ENCODE measurements around the gene SETD5.

Gene SETD5

DNA sequence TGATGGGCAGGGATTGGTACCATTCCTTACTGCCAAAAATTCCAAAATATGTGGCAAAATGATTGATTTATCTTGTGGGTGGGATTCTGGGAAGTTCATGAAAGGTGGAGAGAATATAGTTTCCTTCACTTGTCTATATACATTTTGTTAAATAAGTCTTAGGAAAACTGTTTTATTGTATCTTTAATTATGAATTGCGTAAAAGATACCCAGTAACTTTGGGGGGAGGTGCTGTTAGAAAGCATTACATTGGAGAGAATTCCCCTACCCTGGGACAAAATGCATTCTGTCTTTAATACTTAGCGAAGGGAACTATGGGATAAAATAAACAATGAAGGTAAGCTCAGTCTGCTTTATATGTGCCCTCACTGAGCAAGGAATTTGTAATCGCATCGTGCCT, 4.6 kb downstream of the SETD5 start (continued):
- TF ChIP-seq, protein P1, sequence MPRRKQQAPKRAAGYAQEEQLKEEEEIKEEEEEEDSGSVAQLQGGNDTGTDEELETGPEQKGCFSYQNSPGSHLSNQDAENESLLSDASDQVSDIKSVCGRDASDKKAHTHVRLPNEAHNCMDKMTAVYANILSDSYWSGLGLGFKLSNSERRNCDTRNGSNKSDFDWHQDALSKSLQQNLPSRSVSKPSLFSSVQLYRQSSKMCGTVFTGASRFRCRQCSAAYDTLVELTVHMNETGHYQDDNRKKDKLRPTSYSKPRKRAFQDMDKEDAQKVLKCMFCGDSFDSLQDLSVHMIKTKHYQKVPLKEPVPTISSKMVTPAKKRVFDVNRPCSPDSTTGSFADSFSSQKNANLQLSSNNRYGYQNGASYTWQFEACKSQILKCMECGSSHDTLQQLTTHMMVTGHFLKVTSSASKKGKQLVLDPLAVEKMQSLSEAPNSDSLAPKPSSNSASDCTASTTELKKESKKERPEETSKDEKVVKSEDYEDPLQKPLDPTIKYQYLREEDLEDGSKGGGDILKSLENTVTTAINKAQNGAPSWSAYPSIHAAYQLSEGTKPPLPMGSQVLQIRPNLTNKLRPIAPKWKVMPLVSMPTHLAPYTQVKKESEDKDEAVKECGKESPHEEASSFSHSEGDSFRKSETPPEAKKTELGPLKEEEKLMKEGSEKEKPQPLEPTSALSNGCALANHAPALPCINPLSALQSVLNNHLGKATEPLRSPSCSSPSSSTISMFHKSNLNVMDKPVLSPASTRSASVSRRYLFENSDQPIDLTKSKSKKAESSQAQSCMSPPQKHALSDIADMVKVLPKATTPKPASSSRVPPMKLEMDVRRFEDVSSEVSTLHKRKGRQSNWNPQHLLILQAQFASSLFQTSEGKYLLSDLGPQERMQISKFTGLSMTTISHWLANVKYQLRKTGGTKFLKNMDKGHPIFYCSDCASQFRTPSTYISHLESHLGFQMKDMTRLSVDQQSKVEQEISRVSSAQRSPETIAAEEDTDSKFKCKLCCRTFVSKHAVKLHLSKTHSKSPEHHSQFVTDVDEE (CRISPR knock-in tag; IDR thresholded peaks at IDR 0.05) = no peak
- TF ChIP-seq, protein P2, sequence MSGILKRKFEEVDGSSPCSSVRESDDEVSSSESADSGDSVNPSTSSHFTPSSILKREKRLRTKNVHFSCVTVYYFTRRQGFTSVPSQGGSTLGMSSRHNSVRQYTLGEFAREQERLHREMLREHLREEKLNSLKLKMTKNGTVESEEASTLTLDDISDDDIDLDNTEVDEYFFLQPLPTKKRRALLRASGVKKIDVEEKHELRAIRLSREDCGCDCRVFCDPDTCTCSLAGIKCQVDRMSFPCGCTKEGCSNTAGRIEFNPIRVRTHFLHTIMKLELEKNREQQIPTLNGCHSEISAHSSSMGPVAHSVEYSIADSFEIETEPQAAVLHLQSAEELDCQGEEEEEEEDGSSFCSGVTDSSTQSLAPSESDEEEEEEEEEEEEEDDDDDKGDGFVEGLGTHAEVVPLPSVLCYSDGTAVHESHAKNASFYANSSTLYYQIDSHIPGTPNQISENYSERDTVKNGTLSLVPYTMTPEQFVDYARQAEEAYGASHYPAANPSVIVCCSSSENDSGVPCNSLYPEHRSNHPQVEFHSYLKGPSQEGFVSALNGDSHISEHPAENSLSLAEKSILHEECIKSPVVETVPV (CRISPR knock-in tag; IDR thresholded peaks at IDR 0.05) = no peak
- TF ChIP-seq ZFP3 (CRISPR knock-in tag; IDR thresholded peaks at IDR 0.05) (no peak), ARNTL (CRISPR knock-in tag; IDR thresholded peaks at IDR 0.05; ENCODE audit: borderline replicate concordance, low read depth) (no peak)

DNA sequence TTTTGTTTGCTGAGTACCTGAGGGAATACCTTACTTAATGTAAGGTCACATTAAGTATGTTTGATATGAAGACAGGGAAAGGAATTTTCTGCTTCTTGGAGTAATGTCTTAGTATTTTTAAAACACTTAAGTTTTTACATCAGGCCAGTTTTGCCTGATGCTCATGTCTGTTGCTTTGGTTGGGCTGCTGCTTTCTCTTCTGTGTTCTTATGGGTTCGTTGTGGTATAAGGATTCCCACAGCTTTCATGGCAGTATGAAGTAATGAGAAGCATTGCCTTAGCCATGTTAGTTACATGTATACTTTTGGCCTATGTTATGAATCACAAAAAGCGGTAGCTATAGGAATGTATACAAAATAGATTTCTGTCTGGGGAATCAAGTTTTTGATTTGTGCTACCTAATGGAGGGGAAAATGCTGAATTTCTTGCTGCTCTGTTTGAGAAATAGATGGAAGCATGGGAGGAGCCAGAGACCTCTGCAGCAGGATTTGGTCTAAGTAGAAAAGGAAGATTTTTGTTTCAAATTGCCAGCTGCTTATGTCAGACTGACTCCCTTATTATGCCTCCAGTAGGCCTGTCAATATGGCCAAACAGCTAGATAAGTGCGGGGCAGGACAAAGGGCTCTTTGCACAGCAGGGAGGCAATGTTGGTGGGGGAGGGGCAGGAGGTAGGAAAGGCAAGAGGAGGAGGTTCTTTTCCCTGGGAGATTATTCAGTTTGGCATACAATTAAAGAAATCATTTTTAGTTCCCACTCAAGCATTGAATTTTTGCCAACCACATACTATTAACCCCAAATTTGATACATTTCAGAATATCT, 5.2 kb downstream of the SETD5 start:
- ATAC-seq = no peak
- TF ChIP-seq OSR1 (CRISPR knock-in tag; IDR thresholded peaks at IDR 0.05) = no peak
- TF ChIP-seq ZNF8 (CRISPR knock-in tag; IDR thresholded peaks at IDR 0.05) = no peak
- no peak for TF ChIP-seq ZNF70 (CRISPR knock-in tag; IDR thresholded peaks at IDR 0.05)
- no peak for TF ChIP-seq SNAI2 (CRISPR knock-in tag; IDR thresholded peaks at IDR 0.05)
- TF ChIP-seq ISL1 (CRISPR knock-in tag; IDR thresholded peaks at IDR 0.05) = no peak
- TF ChIP-seq ZFP30 (CRISPR knock-in tag; IDR thresholded peaks at IDR 0.05) = no peak
- TF ChIP-seq, protein P3, sequence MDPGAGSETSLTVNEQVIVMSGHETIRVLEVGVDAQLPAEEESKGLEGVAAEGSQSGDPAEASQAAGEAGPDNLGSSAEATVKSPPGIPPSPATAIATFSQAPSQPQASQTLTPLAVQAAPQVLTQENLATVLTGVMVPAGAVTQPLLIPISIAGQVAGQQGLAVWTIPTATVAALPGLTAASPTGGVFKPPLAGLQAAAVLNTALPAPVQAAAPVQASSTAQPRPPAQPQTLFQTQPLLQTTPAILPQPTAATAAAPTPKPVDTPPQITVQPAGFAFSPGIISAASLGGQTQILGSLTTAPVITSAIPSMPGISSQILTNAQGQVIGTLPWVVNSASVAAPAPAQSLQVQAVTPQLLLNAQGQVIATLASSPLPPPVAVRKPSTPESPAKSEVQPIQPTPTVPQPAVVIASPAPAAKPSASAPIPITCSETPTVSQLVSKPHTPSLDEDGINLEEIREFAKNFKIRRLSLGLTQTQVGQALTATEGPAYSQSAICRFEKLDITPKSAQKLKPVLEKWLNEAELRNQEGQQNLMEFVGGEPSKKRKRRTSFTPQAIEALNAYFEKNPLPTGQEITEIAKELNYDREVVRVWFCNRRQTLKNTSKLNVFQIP (CRISPR knock-in tag; IDR thresholded peaks at IDR 0.05; ENCODE audit: borderline replicate concordance, low read depth) = no peak
- TF ChIP-seq TOX (CRISPR knock-in tag; IDR thresholded peaks at IDR 0.05; ENCODE audit: borderline replicate concordance) = no peak
- TF ChIP-seq, protein P4, sequence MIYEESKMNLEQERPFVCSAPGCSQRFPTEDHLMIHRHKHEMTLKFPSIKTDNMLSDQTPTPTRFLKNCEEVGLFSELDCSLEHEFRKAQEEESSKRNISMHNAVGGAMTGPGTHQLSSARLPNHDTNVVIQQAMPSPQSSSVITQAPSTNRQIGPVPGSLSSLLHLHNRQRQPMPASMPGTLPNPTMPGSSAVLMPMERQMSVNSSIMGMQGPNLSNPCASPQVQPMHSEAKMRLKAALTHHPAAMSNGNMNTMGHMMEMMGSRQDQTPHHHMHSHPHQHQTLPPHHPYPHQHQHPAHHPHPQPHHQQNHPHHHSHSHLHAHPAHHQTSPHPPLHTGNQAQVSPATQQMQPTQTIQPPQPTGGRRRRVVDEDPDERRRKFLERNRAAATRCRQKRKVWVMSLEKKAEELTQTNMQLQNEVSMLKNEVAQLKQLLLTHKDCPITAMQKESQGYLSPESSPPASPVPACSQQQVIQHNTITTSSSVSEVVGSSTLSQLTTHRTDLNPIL (CRISPR knock-in tag; IDR thresholded peaks at IDR 0.05; ENCODE audit: low read depth) = no peak
- TF ChIP-seq, protein P5, sequence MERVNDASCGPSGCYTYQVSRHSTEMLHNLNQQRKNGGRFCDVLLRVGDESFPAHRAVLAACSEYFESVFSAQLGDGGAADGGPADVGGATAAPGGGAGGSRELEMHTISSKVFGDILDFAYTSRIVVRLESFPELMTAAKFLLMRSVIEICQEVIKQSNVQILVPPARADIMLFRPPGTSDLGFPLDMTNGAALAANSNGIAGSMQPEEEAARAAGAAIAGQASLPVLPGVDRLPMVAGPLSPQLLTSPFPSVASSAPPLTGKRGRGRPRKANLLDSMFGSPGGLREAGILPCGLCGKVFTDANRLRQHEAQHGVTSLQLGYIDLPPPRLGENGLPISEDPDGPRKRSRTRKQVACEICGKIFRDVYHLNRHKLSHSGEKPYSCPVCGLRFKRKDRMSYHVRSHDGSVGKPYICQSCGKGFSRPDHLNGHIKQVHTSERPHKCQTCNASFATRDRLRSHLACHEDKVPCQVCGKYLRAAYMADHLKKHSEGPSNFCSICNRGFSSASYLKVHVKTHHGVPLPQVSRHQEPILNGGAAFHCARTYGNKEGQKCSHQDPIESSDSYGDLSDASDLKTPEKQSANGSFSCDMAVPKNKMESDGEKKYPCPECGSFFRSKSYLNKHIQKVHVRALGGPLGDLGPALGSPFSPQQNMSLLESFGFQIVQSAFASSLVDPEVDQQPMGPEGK (CRISPR knock-in tag; IDR thresholded peaks at IDR 0.05; ENCODE audit: borderline replicate concordance) = no peak

DNA sequence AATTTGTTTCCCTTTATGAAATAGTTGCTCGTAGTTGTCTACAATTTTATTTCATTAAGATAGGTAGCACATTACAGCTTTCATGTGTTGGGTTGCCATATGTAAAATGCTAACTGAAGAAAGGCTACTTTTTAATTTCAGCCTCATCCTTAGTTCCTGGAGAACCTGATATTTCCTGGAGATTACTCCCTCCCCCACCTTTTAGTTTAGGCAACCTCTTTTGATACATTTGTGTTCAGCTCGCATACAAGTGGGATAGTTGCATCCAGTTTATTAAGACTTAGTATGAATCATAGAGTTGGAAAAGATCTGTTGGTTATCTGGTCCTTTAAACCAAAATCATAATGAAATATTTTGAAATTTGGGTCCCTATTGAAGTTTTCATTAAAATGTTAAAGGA, 6.0 kb downstream of the SETD5 start:
- TF ChIP-seq, protein P4 (CRISPR knock-in tag; IDR thresholded peaks at IDR 0.05; ENCODE audit: low read depth) = no peak
- TF ChIP-seq RARB (CRISPR knock-in tag; IDR thresholded peaks at IDR 0.05) (no peak), ESRRG (CRISPR knock-in tag; IDR thresholded peaks at IDR 0.05) (no peak), ZNF70 (CRISPR knock-in tag; IDR thresholded peaks at IDR 0.05) (no peak), ZFP3 (CRISPR knock-in tag; IDR thresholded peaks at IDR 0.05) (no peak), ZFP30 (CRISPR knock-in tag; IDR thresholded peaks at IDR 0.05) (no peak), ZNF565 (CRISPR knock-in tag; conservative IDR thresholded peaks at IDR 0.05; ENCODE audit: low read depth) (no peak), ARNTL (CRISPR knock-in tag; IDR thresholded peaks at IDR 0.05; ENCODE audit: borderline replicate concordance, low read depth) (no peak), CSDC2 (CRISPR knock-in tag; IDR thresholded peaks at IDR 0.05) (no peak)
- TF ChIP-seq, protein P3 (CRISPR knock-in tag; IDR thresholded peaks at IDR 0.05; ENCODE audit: borderline replicate concordance, low read depth) = no peak
- ATAC-seq = no peak
